Measurements from ENCODE around the gene PPFIBP1. TPM values are rescaled to one million over a fixed set of nuclear protein-coding genes. Genes with fewer than 3 reads are reported as not detected.
A peak's percentile ranks its signal among the peaks of the same experiment; 100 is the strongest.
"Not testable (repeated sequence)": the region's sequence is repeated elsewhere in the genome, so short reads cannot be mapped to it uniquely, and the experiment has no call there.

PPFIBP1 gene
- total RNA-seq, 2 donors from 2014 or later = 63.9 to 67.5 TPM

DNA sequence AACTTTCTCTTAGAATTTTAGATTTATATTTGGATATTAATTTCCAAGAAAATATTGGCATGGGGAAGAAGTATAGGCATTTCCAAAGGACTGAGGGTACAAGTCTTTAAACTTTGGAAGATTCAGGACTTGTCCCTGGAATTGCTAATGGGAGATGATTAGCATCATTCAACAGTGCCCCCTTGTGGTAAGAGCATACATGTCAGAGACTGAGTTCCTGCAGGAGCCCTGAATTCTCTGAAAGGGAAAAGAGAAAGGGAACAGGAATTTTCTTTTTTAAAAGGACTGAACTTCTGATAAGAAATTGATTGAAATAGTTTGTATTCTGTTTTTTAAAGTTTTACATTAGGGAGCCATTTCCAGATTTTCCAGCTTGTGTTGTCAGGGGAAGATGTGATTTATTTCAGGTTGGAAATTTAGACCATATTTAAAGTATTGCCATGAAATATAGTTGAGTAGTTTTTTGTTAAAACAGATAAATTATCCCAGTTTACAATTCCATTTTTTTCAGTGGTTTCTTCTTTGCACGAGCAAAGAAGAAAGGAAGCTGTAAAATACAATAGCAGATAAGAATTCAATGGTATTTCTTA is 128.3 kb downstream of the PPFIBP1 start:
- TF ChIP-seq POLR2A (IDR thresholded peaks at IDR 0.05) (no peak), CTCF (IDR thresholded peaks at IDR 0.05) (peak; percentile 49 to 87 (median 79))
- intact Hi-C loops (cut with DNase I) = loop anchor here (5.0 kb wide), 1 partner anchor 215 kb away; no protein-coding TSS in a partner anchor

DNA sequence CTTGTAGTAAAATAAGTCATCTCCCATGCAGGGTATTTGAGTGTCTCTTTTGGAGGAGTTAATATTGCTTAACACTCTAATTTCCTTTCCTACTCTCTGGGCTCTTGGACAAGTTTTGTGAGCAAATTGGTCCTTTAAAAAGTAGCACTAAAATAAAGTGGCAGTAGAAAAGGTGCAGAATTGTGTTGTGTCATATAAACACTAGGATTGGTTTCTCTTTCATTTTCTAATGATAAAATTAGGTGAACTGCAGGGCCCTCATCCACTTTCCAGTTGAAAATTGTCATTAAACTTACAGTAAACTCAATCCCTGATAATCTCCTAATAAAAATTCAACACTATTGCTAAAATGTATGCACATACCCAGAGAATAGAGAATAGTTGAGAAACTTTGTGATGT is 129.7 kb downstream of the PPFIBP1 start:
- Histone ChIP-seq H3K4me3 (no peak overlapping the region), H3K27me3 (no peaks in the 10 kb centered on the region), H3K27ac (no peak overlapping the region), H3K4me1 (no peaks in the 10 kb centered on the region), H3K9me3 (no peaks in the 10 kb centered on the region), H3K36me3 (replicated peaks in 1 of 2; ENCODE audit: insufficient read depth in 1 of 2, low read depth in 2 of 2) (peaks cover 0 to 2% of the 10 kb centered on the region in 2 donors)
- no peak for TF ChIP-seq CTCF (IDR thresholded peaks at IDR 0.05)
- no peak for TF ChIP-seq POLR2A (IDR thresholded peaks at IDR 0.05)
- intact Hi-C loops (cut with DNase I) = loop anchor here (5.0 kb wide), 1 partner anchor 216 kb away; no protein-coding TSS in a partner anchor
- ATAC-seq = no peak
- no peak for DNase-seq

More for the DNA sequence above, 128.3 kb downstream of the PPFIBP1 start:
- no peaks in the 10 kb centered on the region for H3K27me3 ChIP-seq
- no peaks in the 10 kb centered on the region for H3K9me3 ChIP-seq
- ATAC-seq (peak; percentile 76), DNase-seq (peak; percentile 55 to 75 (median 66))
- no peak overlapping the region for H3K27ac ChIP-seq
- 22 to 43% methylated on average over 1 of the region's 1 CpG for WGBS, 2 donors
- no peak overlapping the region for H3K4me3 ChIP-seq
- no peaks in the 10 kb centered on the region for H3K4me1 ChIP-seq
- H3K36me3 ChIP-seq (replicated peaks in 1 of 2; ENCODE audit: insufficient read depth in 1 of 2, low read depth in 2 of 2) = no peaks in the 10 kb centered on the region

- H3K4me1 ChIP-seq; ATAC-seq; H3K9me3 ChIP-seq; DNase-seq; H3K27ac ChIP-seq; H3K27me3 ChIP-seq; H3K36me3 ChIP-seq (replicated peaks in 1 of 2; ENCODE audit: insufficient read depth in 1 of 2, low read depth in 2 of 2); H3K4me3 ChIP-seq; intact Hi-C loops (cut with DNase I): not testable (repeated sequence)
- WGBS, 2 donors = 76 to 86% methylated on average over 3 of the region's 3 CpGs
These were observed 131.5 kb downstream of the PPFIBP1 start for GRCh38 chr12:27655476-27655875.

- DNase-seq = no peak
- Histone ChIP-seq H3K27ac (no peak overlapping the region), H3K27me3 (no peaks in the 10 kb centered on the region), H3K4me1 (no peaks in the 10 kb centered on the region), H3K4me3 (no peak overlapping the region), H3K9me3 (no peaks in the 10 kb centered on the region), H3K36me3 (replicated peaks in 1 of 2; ENCODE audit: insufficient read depth in 1 of 2, low read depth in 2 of 2) (peaks cover 0 to 10% of the 10 kb centered on the region in 2 donors)
- 88 to 94% methylated on average over 4 of the region's 4 CpGs for WGBS, 2 donors
- TF ChIP-seq CTCF (IDR thresholded peaks at IDR 0.05) = no peak
- no peak for TF ChIP-seq POLR2A (IDR thresholded peaks at IDR 0.05)
- no peak for ATAC-seq
- intact Hi-C loops (cut with DNase I) = no loop called here
These were observed 133.3 kb downstream of the PPFIBP1 start for GRCh38 chr12:27657296-27657695.

- Histone ChIP-seq H3K4me3 (no peak overlapping the region), H3K27ac (no peak overlapping the region), H3K9me3 (no peaks in the 10 kb centered on the region), H3K27me3 (no peaks in the 10 kb centered on the region), H3K4me1 (no peaks in the 10 kb centered on the region), H3K36me3 (replicated peaks in 1 of 2; ENCODE audit: insufficient read depth in 1 of 2, low read depth in 2 of 2) (peaks cover 4 to 19% of the 10 kb centered on the region in 2 donors)
- intact Hi-C loops (cut with DNase I) = no loop called here
- DNase-seq (no peak), ATAC-seq (no peak)
- TF ChIP-seq POLR2A (IDR thresholded peaks at IDR 0.05) (no peak), CTCF (IDR thresholded peaks at IDR 0.05) (no peak)
- 69 to 84% methylated on average over 3 of the region's 3 CpGs for WGBS, 2 donors
These were observed 141.7 kb downstream of the PPFIBP1 start for GRCh38 chr12:27665704-27666103.
